ENCODE data around the gene XPNPEP2. TPM values are rescaled to one million over a fixed set of nuclear protein-coding genes. Genes with fewer than 3 reads are reported as not detected.

Gene XPNPEP2
- total and polyA plus RNA-seq, 9 of the 15 experiments (the other 6 are each of a cell fraction or from before 2014, with no cell fraction given): 0.03 to 0.19 (median 0.09) TPM; not detected in 5

GRCh38 chrX:129724754-129725153 lies 14.0 kb upstream of the XPNPEP2 start:
- ATAC-seq (peak; percentile 47; the same call in 2 of the 3 replicates), FAIRE-seq (no peak), DNase-seq (ENCODE audit: extremely low read depth in 1 of 4, low spot score in 3 of 4) (peak in 1 of 4 experiments; percentile 46)
- intact Hi-C loops (cut with micrococcal nuclease): loop anchor here (5.0 kb wide), 1 partner anchor 67 kb away; no protein-coding TSS in a partner anchor
- H3K9ac ChIP-seq (ENCODE audit: insufficient read depth in 1 of 2, low read depth in 2 of 2, low read length in 2 of 2): no peak overlapping the region
- no peak overlapping the region for H2AFZ ChIP-seq (ENCODE audit: low read depth, low read length)
- in situ Hi-C loops (cut with MboI): loop anchor here (5.0 kb wide), 1 partner anchor 117 kb away; no protein-coding TSS in a partner anchor
- 4% methylated on average over 4 of the region's 4 CpGs for WGBS (ENCODE audit: insufficient coverage, low coverage, missing lambda C conversion rate)
- no TSS peak for BruUV-seq (replicated peaks)
- no peaks in the 10 kb centered on the region for H3K79me2 ChIP-seq (ENCODE audit: control insufficient read depth, insufficient read depth, low read length)
- H3K36me3 ChIP-seq (ENCODE audit: control insufficient read depth, insufficient read depth, low read length): no peaks in the 10 kb centered on the region
- H3K4me2 ChIP-seq (ENCODE audit: insufficient read depth, low read length): no peak overlapping the region
- H3K27me3 ChIP-seq (ENCODE audit: control insufficient read depth in 2 of 2, insufficient read depth in 2 of 2, low read length in 2 of 2): peaks cover under 1 to 18% of the 10 kb centered on the region in 2 experiments; a peak in 4 of 5 replicates
- H3K27ac ChIP-seq (ENCODE audit: extremely low read depth, low read depth, low read length): no peak overlapping the region
- TF ChIP-seq RAD21 (CRISPR knock-in tag; conservative IDR thresholded peaks at IDR 0.05 in 1 of 2, IDR thresholded peaks at IDR 0.05 in 1 of 2) (no peak), KHSRP (IDR thresholded peaks at IDR 0.05) (no peak), GABPB2 (CRISPR knock-in tag; conservative IDR thresholded peaks at IDR 0.05) (no peak), ZNF398 (CRISPR knock-in tag; IDR thresholded peaks at IDR 0.05) (no peak), IFI16 (CRISPR knock-in tag; IDR thresholded peaks at IDR 0.05) (no peak), TRIM24 (IDR thresholded peaks at IDR 0.05) (no peak), SETDB1 (IDR thresholded peaks at IDR 0.05; ENCODE audit: low read length) (no peak), TBL1XR1 (IDR thresholded peaks at IDR 0.05; ENCODE audit: low read length in 2 of 2) (no peak), CHD2 (IDR thresholded peaks at IDR 0.05; ENCODE audit: low read depth, low read length) (no peak), TARDBP (IDR thresholded peaks at IDR 0.05) (no peak), ZNF551 (CRISPR knock-in tag; IDR thresholded peaks at IDR 0.05) (no peak), TAF15 (IDR thresholded peaks at IDR 0.05; ENCODE audit: low read depth, low read length) (no peak), KDM2B (CRISPR knock-in tag; IDR thresholded peaks at IDR 0.05) (no peak), HEY1 (CRISPR knock-in tag; IDR thresholded peaks at IDR 0.05; ENCODE audit: borderline replicate concordance) (no peak), MCM3 (IDR thresholded peaks at IDR 0.05) (no peak), FOXJ2 (tag; IDR thresholded peaks at IDR 0.05) (no peak)
- TF ChIP-seq, protein P1, sequence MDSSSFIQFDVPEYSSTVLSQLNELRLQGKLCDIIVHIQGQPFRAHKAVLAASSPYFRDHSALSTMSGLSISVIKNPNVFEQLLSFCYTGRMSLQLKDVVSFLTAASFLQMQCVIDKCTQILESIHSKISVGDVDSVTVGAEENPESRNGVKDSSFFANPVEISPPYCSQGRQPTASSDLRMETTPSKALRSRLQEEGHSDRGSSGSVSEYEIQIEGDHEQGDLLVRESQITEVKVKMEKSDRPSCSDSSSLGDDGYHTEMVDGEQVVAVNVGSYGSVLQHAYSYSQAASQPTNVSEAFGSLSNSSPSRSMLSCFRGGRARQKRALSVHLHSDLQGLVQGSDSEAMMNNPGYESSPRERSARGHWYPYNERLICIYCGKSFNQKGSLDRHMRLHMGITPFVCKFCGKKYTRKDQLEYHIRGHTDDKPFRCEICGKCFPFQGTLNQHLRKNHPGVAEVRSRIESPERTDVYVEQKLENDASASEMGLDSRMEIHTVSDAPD (CRISPR knock-in tag; IDR thresholded peaks at IDR 0.05): no peak
- TF ChIP-seq, protein P2, sequence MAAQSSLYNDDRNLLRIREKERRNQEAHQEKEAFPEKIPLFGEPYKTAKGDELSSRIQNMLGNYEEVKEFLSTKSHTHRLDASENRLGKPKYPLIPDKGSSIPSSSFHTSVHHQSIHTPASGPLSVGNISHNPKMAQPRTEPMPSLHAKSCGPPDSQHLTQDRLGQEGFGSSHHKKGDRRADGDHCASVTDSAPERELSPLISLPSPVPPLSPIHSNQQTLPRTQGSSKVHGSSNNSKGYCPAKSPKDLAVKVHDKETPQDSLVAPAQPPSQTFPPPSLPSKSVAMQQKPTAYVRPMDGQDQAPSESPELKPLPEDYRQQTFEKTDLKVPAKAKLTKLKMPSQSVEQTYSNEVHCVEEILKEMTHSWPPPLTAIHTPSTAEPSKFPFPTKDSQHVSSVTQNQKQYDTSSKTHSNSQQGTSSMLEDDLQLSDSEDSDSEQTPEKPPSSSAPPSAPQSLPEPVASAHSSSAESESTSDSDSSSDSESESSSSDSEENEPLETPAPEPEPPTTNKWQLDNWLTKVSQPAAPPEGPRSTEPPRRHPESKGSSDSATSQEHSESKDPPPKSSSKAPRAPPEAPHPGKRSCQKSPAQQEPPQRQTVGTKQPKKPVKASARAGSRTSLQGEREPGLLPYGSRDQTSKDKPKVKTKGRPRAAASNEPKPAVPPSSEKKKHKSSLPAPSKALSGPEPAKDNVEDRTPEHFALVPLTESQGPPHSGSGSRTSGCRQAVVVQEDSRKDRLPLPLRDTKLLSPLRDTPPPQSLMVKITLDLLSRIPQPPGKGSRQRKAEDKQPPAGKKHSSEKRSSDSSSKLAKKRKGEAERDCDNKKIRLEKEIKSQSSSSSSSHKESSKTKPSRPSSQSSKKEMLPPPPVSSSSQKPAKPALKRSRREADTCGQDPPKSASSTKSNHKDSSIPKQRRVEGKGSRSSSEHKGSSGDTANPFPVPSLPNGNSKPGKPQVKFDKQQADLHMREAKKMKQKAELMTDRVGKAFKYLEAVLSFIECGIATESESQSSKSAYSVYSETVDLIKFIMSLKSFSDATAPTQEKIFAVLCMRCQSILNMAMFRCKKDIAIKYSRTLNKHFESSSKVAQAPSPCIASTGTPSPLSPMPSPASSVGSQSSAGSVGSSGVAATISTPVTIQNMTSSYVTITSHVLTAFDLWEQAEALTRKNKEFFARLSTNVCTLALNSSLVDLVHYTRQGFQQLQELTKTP (IDR thresholded peaks at IDR 0.05; ENCODE audit: low read depth in 1 of 2, partially characterized antibody in 2 of 2): no peak
- H3K9me3 ChIP-seq (replicated peaks; ENCODE audit: control insufficient read depth, insufficient read depth, low read depth, low read length): no peaks in the 10 kb centered on the region
- peaks cover 0 to 6% of the 10 kb centered on the region in 2 experiments; a peak in 2 of 5 replicates for H3K4me1 ChIP-seq (replicated peaks in 1 of 2; ENCODE audit: control insufficient read depth in 2 of 2, insufficient read depth in 2 of 2, low read length in 2 of 2)
- POLR2A ChIA-PET: interaction anchor here (0.8 to 0.9 kb wide), 2 partner anchors 98 to 113 kb away, joined by 3 read pairs; no protein-coding TSS in a partner anchor
- no peaks in the 10 kb centered on the region for H4K20me1 ChIP-seq (replicated peaks; ENCODE audit: control insufficient read depth, insufficient read depth, low read length)
- H3K4me3 ChIP-seq: no peak overlapping the region
- CTCF ChIA-PET (ENCODE audit: low intra/inter-chr PET ratio): no interaction called here
- H3K9me1 ChIP-seq (ENCODE audit: control insufficient read depth, insufficient read depth, low read length): no peaks in the 10 kb centered on the region

Data from K562 (cell line).